SJSA1 (cell line): ENCODE data around the gene A3GALT2. TPM values are rescaled to one million over a fixed set of nuclear protein-coding genes. Genes with fewer than 3 reads are reported as not detected.

Experiments used
- DNase-seq, 2 experiments: peaks; one replicate each; pipeline ENCODE4 v3.0.0-alpha.2; 2015 to 2020; ENCODE audit warnings: low spot score in 2 of 2, low read depth in 1 of 2
- H3K27ac ChIP-seq: fragments of 250-450 bp; sonication (Bioruptor Pico); 2 replicates; pipeline ENCODE4 v1.5.1; 2020; ENCODE audit warnings: mild to moderate bottlenecking, moderate library complexity
- H3K27me3 ChIP-seq: fragments of 250-450 bp; sonication (Bioruptor Pico); replicated peaks from 2 replicates; pipeline ENCODE4 v1.5.1; 2020; ENCODE audit warnings: mild to moderate bottlenecking, moderate library complexity
- H3K36me3 ChIP-seq: fragments of 250-450 bp; sonication (Bioruptor Pico); 2 replicates; pipeline ENCODE4 v1.5.1; 2020; ENCODE audit warnings: mild to moderate bottlenecking
- H3K4me1 ChIP-seq: fragments of 250-450 bp; sonication (Bioruptor Pico); replicated peaks from 2 replicates; pipeline ENCODE4 v1.6.1; 2021; ENCODE audit warnings: mild to moderate bottlenecking
- H3K4me3 ChIP-seq: fragments of 250-450 bp; sonication (Bioruptor Pico); 2 replicates; pipeline ENCODE4 v1.5.1; 2020; ENCODE audit warnings: mild to moderate bottlenecking
- H3K9me3 ChIP-seq: fragments of 250-450 bp; sonication (Bioruptor Pico); replicated peaks from 2 replicates; pipeline ENCODE4 v1.5.1; 2020; ENCODE audit warnings: mild to moderate bottlenecking
- total RNA-seq: library from RNA; depleted of rRNA; stranded (reverse); fragments of >200 nt; shearing (Covaris generic); gene quantifications from 2 replicates; pipeline ENCODE4 v1.2.3, GENCODE V29; 2014; rRNA removed

Gene A3GALT2
- total RNA-seq, 1 experiment from 2014 or later: not detected

GRCh38 chr1:33257207-33257771 is 63.6 kb downstream of the A3GALT2 start:
- H3K27me3 ChIP-seq: no peaks in the 10 kb centered on the region
- H3K27ac ChIP-seq: peak overlapping the region; percentile 95
- H3K4me3 ChIP-seq: peak overlapping the region; percentile 74
- peaks cover 28% of the 10 kb centered on the region for H3K36me3 ChIP-seq
- peak in 1 of 2 experiments; percentile 69 for DNase-seq
- peaks cover 38% of the 10 kb centered on the region for H3K4me1 ChIP-seq
- no peaks in the 10 kb centered on the region for H3K9me3 ChIP-seq

Other genes with a start within 250 kb of the A3GALT2 start
- gene AZIN2, start 239.9 kb downstream of the A3GALT2 start, total RNA-seq: 3.0 and 9.7 TPM in 2 replicates
- 4.1 and 6.2 TPM in 2 replicates for gene TRIM62, start 139.1 kb downstream of the A3GALT2 start, total RNA-seq
- 11.1 and 21.4 TPM in 2 replicates for gene ZNF362, start 64.6 kb downstream of the A3GALT2 start, total RNA-seq
- 88.1 and 92.8 TPM in 2 replicates for gene PHC2, start 110.0 kb upstream of the A3GALT2 start, total RNA-seq
- 5.3 and 8.5 TPM in 2 replicates for gene ZSCAN20, start 151.5 kb upstream of the A3GALT2 start, total RNA-seq